Anterior cingulate cortex (tissue), 58 donors: ENCODE results near the gene PDE7B.
"Not testable (repeated sequence)": the region's sequence is repeated elsewhere in the genome, so short reads cannot be mapped to it uniquely, and the experiment has no call there.

Source experiments
- DNase-seq, 58 donors: peaks; one replicate each; lab custom pipeline; 2025; lab: John Stamatoyannopoulos, UW

Gene PDE7B

DNA sequence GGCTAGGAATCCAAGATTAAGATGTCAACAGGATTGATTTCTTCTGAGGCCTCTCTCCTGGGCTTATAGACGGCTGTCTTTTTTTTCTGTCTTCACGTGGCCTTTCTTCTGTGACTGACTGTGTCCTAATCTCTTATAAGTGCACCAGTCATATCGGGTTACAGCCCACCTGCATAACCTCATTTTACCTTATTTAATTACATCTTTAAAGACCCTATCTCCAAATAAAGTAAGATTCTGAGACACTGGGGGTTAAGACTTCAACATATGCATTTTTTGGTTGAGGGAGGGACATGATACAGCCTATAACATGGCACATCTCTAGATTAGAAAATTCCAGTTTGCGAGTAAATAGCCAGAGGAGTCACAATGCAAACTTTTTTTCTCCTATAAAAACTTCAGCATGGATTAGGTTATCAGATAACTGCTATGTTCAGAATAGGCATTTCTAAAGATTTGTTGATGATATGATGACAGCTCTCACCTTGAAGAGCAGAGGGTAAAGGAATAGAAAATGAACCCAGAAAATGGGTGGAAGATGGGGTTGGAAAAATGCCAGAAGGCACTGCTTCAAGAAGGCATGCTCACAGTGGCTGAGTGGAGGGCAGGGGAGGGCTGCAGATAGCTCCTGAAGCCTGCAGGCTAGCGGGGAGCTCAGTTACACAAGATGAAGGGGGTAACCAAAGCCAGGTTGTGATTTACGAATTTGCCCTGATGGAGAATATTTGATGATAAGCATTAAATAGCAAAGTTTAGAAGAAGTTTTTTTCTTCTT lies 8.7 kb upstream of the PDE7B start:
- no peak for DNase-seq

DNA sequence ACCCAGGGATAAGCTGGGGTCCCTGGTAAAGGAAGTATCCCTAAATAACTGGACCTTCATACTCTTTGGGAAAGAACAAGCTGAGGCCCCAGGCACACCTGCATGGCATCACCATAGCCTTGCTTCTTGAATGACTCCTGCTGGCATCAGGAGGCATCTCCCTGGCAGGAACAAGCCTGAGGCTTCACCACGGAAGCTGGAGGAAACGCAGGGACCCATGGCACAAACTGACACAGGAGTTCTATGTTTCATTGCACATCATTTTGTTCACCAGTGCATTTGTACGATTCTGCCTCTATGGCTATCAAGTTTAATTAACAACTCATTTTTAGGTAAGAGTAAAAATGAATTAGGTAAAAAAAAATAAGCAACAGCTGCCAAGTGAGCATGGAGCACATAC lies 619 bp upstream of the PDE7B start:
- no peak for DNase-seq

DNA sequence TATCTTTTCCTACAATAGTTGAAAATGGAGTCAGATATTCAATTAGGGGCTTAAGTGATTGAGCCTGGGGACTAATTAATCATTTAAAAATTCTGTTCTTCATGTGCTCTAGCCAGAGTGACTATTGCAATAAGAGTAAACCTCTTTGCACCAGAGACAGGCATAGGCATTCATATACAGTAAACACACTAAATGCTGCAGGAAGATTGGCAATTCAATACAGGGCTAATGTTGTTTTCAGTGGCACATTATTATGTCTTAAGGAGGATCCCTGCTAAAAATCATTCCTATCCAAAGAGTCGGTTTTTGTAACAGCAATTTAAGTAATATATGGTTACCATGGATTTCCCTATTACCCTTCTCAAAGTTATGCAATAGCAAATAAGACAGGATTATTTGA lies 1.2 kb downstream of the PDE7B start:
- DNase-seq, result no peak

DNA sequence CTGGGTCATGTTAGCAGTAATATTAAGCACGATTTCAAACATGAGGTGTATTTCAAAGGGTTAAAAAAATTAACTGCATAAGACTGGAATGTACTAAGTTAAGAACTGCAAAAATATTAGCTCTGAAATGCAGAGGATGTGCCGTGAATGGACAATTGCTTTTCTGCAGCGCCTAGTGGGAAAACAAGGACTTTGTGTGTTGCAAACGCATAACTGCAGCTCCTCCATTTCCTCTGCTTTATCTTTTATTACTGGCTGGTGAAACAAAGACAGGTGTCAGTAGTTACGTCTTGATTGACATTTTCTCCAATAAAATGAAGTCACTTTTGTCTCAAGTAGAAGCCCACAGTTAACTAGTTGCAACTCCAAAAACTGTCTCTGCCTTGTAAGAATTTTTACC lies 1.7 kb downstream of the PDE7B start:
- DNase-seq, result no peak

DNA sequence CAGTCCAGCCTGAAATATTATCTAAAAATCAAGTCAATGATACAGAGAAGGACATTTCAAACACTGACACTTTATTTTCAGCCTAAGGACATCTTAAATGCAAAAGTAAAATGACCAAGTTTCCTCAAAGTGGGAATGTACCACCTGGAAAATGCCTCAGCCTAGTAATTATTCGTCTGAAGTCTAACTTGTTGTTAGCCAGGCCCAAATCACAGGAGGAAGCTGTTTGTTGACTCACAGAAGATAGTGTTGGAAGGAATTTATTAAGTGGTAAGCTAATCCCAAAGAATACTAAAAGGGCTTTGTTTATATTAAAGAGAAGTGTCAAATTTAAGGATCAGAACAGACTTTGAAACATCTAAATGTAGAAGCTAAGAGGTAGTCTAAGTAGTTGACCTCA lies 2.5 kb downstream of the PDE7B start:
- no peak for DNase-seq

DNA sequence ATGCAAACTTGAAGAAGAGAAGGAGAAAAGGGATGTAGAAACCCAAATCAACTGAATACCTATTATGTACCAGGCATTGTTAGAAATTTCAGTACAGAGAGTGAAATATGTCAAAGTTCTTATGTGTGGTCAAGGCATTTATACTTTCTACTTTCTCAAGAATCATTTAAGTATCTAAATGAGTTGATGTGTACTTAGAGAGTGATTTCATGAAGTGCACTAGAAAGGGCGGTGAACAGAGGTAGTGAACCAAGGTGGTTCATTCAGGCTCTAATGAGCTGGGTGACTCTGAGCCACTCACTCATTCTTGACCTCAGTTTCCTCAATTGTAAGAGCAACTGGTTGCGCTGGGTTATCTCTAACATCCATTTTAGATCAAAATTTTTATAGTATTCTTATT lies 3.3 kb downstream of the PDE7B start:
- DNase-seq, result no peak

DNA sequence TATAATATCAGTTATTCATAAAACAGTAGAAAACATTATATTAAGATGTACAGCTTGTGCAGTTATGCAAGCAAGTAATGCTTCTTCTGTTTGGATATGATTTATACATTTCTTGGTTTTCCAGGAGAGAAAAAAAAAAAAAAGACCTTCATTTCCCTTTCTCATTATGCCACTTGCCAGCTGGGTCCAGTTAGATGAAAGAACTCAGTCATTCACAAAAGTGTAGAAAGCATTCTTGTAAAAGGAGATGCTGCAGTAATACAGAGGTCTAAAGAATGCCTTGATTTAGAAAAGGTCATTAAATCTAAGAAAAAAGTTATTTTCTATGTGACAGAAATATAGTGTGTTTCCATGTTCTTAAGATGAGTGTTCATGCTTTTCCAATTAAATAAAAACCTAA lies 7.4 kb downstream of the PDE7B start:
- no peak for DNase-seq

DNA sequence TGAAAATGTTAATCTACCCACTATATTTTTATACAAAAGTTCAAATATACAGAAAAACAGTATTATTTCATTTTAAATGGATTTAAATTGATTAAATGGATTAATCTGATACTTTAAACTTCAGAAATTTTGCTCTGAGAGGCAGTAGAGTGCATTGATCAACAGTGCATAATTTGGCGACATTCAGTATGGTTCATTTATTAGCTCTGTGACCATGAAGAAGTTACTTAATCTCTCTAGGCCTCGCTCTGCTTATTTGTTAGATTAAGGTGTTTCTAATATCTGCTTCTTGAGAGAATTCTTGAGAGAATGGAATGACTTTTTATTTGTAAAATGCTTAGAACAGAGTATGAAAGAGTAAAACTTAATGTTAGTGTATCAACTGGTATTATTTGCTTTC lies 8.9 kb downstream of the PDE7B start:
- DNase-seq, result no peak

DNA sequence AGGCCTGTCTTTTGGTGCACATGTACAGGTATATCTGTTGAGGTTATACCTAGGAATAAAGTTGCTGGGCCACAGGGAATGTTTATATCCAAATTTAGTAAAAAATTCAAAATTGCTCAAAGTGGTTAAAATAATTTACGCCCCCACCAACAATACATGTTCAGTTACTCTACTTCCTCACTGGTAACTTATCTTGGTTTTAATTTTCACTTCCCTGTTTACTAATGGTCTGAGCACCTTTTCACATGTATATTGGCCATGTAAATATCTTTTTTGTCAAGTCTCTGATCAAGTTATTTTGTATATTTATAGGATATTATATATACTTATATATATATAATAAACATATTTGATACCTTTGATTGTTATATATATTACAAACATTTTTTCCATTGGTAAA lies 9.7 kb downstream of the PDE7B start:
- no peak for DNase-seq

DNA sequence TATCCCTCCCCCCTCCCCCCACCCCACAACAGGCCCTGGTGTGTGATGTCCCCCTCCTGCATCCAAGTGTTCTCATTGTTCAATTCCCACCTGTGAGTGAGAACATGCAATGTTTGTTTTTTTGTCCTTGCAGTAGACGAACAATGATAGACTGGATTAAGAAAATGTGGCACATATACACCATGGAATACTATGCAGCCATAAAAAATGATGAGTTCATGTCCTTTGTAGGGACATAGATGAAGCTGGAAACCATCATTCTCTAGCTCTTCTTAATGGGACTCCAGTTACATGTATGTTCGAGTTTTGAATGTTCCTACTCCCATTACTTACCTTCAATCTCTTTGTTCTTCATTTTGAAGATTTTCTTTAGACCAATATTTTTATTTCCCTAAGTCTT lies 13.4 kb downstream of the PDE7B start:
- not testable (repeated sequence) for DNase-seq

DNA sequence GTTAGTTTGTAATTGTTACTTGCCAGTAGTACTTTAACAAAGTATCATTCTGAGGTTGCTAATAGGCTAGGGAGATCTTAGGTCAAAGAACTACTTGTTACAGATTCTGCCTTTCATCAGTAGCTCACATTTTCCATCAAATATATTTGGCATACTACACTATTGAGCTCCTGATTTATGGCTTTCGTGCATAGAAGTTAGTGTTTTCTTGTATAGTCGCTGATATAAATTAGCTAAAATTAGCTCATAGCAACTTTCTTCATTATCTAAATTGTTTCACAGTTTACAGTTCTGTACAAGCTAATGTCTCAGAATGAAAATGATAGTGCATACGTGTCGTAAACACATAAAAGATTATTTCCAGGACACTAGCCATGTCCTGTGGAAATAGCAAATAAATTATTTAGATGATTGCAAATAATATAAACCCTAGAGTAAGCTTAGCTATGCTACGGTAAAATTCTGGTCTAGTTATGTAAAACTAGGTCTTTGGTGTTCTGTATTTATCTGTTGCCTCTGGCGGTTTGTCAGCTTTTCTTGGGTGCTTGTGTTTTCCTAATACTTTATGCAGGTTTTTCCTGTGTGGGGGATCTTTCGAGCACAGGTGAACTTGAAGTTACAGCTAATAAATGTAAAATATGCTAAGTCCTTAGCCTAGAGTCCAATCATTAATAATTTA lies 15.1 kb downstream of the PDE7B start:
- DNase-seq, result no peak

DNA sequence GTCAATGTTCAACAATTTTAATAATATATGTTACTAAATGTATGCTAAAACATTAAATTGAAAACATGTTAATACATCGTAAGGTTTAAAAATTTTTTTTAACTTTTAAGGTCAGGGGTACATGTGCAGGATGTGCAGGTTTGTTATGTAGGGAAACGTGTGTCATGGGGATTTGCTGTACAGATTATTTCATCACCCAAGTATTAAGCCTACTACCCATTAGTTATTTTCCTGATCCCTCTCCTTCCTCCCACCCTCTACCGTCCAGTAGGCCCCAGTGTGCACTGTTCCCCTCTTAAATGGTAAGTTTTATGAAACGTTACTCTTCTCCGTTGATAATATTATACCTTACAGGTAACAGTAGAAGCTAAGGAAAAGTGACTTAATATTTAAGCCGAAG lies 15.8 kb downstream of the PDE7B start:
- DNase-seq, result no peak

DNA sequence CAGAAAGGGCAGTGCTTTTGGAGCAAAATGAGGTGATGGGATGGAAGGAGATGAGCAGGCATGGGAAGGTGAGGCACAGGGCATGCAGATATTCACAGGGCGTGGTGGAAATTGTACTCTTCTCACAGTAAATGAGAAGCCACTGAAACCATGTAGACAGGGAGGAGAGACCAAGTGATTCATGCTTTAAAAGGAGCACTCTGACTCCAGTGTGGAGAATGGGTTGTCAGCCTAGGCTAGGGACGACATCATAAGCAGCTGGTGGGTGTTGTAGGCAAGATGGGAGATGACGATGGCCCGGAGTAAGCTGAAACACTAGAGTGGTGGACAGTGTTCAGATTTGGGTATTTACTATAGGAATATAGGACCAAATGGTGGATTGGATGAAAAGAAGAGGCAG lies 18.4 kb downstream of the PDE7B start:
- DNase-seq, result no peak

DNA sequence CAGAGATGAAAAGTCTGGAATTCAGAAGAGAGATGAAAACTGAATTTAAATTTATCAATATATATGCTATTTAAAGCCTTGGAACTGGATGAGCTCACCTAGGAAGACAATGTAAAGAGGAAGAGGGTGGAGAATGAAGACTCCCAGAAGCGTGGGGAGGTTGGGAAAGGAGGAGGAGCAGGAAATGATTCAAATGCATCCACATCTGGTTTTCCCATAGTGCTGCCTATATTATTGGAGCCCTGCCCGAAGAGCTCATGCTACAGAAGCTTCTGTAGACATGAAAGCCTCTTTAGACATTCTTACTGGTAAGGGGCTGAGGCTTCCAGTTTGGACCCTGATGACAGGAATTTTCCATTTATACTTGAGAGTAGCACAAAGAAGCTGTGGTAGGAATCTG lies 19.2 kb downstream of the PDE7B start:
- no peak for DNase-seq

DNA sequence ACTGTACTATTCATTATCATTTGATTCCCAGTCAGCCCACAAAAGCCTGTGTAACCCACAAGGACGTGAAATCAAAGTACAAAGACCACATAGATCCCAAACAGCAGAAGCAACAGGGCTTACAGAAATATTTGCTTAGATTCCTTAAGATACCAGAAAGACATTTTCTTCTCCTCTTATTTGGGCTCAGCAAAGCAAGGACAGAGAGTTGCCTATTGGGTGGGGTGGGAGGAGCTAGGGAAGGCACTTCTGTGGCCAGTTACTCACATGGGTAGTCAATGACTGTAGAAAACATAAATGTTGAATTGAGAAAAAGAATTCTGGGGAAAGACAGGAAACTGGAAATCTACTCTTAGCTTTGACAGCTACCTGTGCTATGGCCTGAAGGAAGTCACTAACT lies 19.8 kb downstream of the PDE7B start:
- DNase-seq, result no peak

DNA sequence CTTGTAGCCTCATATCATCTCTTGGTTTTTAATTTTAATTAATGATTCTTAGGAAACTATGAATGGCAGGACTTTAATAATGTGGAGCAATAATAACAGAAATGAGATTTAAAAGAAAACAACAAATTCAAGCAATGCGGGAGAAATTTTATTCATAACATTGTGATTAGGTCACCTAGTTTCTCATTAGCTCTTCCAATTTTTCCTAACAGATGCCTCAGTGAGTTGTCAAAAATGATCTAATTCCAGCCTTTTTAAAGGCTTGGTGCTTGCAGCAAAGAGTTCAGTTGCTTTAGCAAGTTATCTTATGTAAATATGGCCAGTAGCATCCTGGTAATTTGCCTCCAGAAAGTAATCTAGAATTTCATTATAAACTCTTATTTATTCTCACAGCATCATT lies 20.4 kb downstream of the PDE7B start:
- DNase-seq, result no peak

DNA sequence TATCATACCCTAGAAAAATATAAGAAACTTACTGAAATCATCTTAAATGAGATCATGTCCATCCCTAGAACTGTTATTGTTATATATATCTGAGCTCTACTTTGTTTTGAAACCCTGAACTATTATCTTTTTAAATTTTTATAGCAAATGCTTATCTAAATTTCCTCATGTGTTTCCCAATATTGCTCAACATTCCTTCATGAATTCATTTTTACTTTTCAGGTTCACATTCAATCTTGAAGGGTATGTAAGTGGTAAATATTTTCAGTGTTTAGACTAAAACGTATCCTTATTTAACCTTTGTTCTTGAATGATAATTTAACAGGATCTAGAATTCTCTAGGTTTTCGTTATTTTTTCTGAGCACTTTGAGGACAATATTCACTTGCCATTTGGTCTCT lies 23.9 kb downstream of the PDE7B start:
- DNase-seq, result no peak

DNA sequence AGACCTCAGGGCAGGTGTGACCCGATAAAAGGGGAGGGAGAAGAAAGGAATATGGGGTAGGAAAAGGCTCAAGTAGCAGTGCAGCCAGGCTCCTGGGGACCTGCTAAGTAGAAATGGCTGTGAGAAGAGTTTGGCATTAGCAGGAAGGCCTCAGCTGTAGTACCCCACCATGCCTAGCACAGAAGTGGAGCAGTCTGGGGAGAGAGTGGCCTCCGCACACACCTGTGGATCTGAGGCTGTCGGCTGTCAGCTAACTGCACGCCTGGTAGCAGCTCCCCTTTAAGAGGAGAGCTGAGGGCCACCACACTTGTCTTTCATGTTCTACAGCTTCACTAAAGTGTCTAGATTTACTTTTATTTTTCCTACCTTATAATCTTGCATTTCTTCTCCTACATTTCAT lies 24.6 kb downstream of the PDE7B start:
- DNase-seq, result no peak

DNA sequence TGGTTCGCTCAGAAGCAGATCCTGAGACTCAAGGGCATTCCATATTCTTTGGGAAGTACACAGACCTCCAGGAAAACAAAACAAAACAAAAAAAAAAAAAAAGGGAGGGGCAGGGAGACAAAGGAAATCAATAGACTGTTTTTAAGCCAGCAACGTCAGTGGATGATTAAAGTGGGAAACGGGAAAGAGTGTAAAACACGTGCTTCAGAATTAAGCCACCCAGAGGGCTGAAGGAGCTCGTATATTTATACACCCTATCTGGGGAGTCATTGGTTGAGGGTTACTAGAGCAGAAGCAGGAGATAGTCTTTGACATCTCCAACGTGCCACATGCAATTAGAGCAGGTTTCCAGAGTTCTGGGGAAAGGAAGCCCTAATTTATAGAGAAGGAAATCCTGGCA lies 26.2 kb downstream of the PDE7B start:
- no peak for DNase-seq

DNA sequence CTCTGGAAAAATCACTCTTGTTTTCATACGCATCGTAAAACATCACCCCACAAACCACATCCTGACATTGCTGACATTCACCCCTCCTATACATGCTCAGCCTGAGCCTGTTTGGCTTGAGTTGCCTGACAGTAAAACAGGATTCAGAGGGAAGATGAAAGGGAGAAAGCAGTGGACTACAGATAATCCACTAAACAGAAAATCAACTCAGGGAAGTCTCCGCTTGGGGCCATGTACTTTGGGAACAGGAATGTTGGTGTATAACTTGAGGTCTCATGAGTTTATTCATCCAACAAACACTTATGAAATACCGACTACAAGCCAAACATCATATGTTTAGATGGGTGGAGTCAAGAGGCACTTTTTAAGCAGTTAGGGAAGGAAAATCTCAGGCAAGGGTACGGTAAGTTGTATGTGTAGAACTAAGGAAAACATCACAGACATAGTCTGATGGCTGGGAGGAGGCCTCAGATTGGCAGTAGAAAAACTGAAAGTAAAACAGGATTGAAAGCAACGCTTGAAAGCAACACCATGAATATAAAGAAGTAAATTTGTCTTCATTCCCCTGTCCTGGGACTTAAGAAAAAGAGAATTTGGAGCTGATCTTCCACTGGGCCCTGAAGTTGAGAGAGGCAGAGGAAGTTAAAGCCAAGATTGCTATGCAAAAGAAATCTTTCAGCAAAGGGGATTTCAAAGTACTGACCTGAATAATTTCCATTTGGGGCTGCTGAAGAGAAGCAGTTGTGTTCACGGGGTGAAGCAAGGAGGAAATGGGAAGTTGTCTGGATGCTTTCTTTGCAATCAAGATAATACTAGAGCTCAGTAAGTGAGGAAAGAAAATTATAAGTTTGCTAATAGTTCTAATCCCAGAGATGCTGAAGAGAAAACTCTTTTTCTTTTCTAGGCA lies 28.8 kb downstream of the PDE7B start:
- no peak for DNase-seq

DNA sequence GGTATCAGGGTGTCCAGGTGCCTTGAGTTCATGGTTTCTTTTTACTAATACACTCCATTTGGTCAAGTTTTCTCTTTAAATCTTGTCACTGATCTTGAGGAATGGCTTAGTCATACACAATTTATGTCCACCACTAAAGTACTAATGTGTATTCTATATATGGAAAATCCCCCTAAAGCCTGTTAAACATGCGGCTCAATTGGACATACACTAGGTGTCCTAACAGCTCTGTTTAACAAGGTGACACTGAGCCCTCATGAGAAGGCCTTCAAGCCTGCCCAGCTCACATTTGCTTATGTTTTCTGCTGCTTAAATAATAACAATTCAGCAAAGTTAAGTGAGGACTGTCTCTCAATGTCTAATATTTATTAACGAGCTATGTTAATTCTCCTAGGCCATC lies 31.5 kb downstream of the PDE7B start:
- no peak for DNase-seq
